Activated CD8-positive, alpha-beta T cell treated with anti-CD3 and anti-CD28 coated beads for 36 hours (primary cell): ENCODE results near the gene TRIM63. TPM values are rescaled to one million over a fixed set of nuclear protein-coding genes. Genes with fewer than 3 reads are reported as not detected.

Experiments used
- ATAC-seq: fragments of 200-7000 bp; cut with Tn5 transposase; one replicate; pipeline ENCODE4 v1.10.0; 2021; ENCODE audit warnings: mild to moderate bottlenecking, moderate library complexity
- CTCF ChIA-PET: fragments of 350-600 bp; sonication (Branson Sonifier 250); formaldehyde crosslinking; loops from one replicate; lab custom pipeline; 2021; ENCODE audit warnings: antibody characterized with exemption; lab: Charles Lee
- POLR2A ChIA-PET: fragments of 350-600 bp; sonication (Branson Sonifier 250); formaldehyde crosslinking; loops from one replicate; lab custom pipeline; 2021; ENCODE audit warnings: antibody characterized with exemption; lab: Charles Lee
- DNase-seq: peaks from one replicate; pipeline ENCODE4 v3.0.0-alpha.2; 2020
- H3K27ac Mint-ChIP-seq: one replicate; pipeline ENCODE4 v1.8.0; 2021; ENCODE audit warnings: mild to moderate bottlenecking, mixed read lengths
- H3K27me3 Mint-ChIP-seq: one replicate; pipeline ENCODE4 v1.8.0; 2021; ENCODE audit warnings: mixed read lengths
- H3K36me3 Mint-ChIP-seq: one replicate; pipeline ENCODE4 v1.8.0; 2021; ENCODE audit warnings: low read depth, mixed read lengths
- H3K4me1 Mint-ChIP-seq: one replicate; pipeline ENCODE4 v1.8.0; 2021; ENCODE audit warnings: low read depth, mixed read lengths
- H3K4me3 Mint-ChIP-seq: one replicate; pipeline ENCODE4 v1.8.0; 2021; ENCODE audit warnings: mild to moderate bottlenecking, moderate library complexity, mixed read lengths
- H3K9me3 Mint-ChIP-seq: one replicate; pipeline ENCODE4 v1.8.0; 2021; ENCODE audit warnings: mixed read lengths
- intact Hi-C: fragments of 100-400 bp; cut with micrococcal nuclease; formaldehyde crosslinking; loops from one replicate; pipeline ENCODE4 v1.10.0; 2022
- total RNA-seq, 2 experiments: library from RNA; stranded (reverse); gene quantifications; one replicate each; pipeline ENCODE4 v1.2.3, GENCODE V29; 2021
- TF ChIP-seq, protein P1 (sequence below): fragments of 200-600 bp; IDR thresholded peaks from one replicate; pipeline ENCODE4 v1.8.0; 2022; ENCODE audit warnings: antibody characterized with exemption, mild to moderate bottlenecking

TRIM63 gene
- total RNA-seq, 2 experiments from 2014 or later, result 0.18 TPM; not detected in 1

DNA sequence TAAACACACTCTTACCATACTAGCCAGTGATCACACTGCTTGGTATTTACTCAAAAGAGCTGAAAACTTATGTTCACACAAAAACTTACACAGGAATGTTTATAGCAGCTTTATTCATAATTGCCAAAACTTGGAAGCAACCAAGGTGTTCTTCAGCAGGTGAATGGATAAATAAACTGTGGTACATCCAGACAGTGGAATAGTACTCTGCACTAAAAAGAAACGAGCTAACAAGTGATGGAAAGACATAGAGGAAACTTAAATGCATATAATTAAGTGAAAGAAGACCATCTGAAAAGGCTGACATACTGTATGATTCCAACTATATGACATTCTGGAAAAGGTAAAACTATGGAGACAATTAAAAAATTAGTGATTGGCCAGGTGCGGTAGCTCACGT, 23.5 kb upstream of the TRIM63 start:
- CTCF ChIA-PET, result interaction anchor here (0.5 to 0.8 kb wide), 2 partner anchors 11 to 143 kb away, joined by 3 to 4 read pairs; partner anchors contain the start of gene CEP85
- POLR2A ChIA-PET, result interaction anchor here (0.6 kb wide), 1 partner anchor 192 kb away, joined by 3 read pairs; no protein-coding TSS in a partner anchor
- Mint-ChIP-seq H3K9me3 (no peaks in the 10 kb centered on the region), H3K27me3 (peaks cover 22% of the 10 kb centered on the region), H3K4me3 (no peak overlapping the region), H3K4me1 (no peaks in the 10 kb centered on the region), H3K36me3 (no peaks in the 10 kb centered on the region), H3K27ac (no peak overlapping the region)
- ATAC-seq, result no peak
- DNase-seq, result no peak
- intact Hi-C loops, result no loop called here
- TF ChIP-seq, protein P1, sequence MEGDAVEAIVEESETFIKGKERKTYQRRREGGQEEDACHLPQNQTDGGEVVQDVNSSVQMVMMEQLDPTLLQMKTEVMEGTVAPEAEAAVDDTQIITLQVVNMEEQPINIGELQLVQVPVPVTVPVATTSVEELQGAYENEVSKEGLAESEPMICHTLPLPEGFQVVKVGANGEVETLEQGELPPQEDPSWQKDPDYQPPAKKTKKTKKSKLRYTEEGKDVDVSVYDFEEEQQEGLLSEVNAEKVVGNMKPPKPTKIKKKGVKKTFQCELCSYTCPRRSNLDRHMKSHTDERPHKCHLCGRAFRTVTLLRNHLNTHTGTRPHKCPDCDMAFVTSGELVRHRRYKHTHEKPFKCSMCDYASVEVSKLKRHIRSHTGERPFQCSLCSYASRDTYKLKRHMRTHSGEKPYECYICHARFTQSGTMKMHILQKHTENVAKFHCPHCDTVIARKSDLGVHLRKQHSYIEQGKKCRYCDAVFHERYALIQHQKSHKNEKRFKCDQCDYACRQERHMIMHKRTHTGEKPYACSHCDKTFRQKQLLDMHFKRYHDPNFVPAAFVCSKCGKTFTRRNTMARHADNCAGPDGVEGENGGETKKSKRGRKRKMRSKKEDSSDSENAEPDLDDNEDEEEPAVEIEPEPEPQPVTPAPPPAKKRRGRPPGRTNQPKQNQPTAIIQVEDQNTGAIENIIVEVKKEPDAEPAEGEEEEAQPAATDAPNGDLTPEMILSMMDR, result no peak

DNA sequence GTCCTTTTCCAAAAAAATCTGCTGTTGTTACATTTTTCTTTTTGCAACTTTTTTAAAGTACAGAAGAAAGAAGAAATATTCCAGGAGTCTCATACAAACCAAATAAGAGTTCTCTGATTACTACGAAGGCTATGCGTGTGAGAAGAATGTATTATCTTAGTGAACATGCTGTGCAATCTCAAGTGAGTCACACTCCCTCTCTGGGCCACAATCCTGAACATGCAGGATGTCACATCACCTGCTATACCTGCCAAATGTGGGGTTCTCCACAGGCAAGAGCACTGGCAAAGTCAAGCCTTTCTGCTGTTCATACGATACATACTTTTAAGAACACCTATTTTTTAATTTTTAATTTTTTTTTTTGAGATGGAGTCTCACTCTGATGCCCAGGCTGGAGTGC, 21.7 kb upstream of the TRIM63 start:
- intact Hi-C loops, result no loop called here
- TF ChIP-seq, protein P1, result no peak
- no peaks in the 10 kb centered on the region for H3K36me3 Mint-ChIP-seq
- no peaks in the 10 kb centered on the region for H3K4me1 Mint-ChIP-seq
- H3K27ac Mint-ChIP-seq, result no peak overlapping the region
- DNase-seq, result no peak
- no peak overlapping the region for H3K4me3 Mint-ChIP-seq
- H3K27me3 Mint-ChIP-seq, result peaks cover 23% of the 10 kb centered on the region
- H3K9me3 Mint-ChIP-seq, result no peaks in the 10 kb centered on the region
- ATAC-seq, result no peak
- ChIA-PET POLR2A (no interaction called here), CTCF (no interaction called here)

DNA sequence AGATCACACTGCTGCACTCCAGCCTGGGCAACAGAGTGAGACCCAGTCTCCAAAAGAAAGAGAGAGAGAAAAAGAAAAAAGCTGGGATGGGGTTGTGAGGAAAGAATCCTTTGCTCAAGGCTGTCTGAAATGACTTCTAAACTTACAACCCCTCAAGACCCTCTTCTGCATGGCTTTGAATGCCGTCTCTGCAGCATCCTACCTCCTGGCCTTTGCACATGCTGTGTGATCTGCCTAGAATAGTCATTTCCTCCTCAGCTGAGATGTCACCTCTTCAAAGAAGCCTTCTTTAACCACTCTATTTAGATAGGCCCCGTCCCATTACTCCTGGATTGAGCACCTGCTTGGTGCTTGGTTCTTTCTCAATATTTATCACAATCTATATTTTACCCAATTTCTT, 17.4 kb upstream of the TRIM63 start:
- intact Hi-C loops, result no loop called here
- DNase-seq (no peak), ATAC-seq (no peak)
- no peaks in the 10 kb centered on the region for H3K36me3 Mint-ChIP-seq
- CTCF ChIA-PET, result interaction anchor here (0.9 to 2.2 kb wide), 6 partner anchors 18 to 149 kb away, joined by 3 to 5 read pairs (median 3); partner anchors contain the start of genes CEP85 and ZNF593
- H3K4me3 Mint-ChIP-seq, result no peak overlapping the region
- H3K27me3 Mint-ChIP-seq, result peaks cover 5% of the 10 kb centered on the region
- TF ChIP-seq, protein P1, result no peak
- no peaks in the 10 kb centered on the region for H3K4me1 Mint-ChIP-seq
- POLR2A ChIA-PET, result interaction anchor here (0.6 kb wide), 1 partner anchor 423 kb away, joined by 4 read pairs; no protein-coding TSS in a partner anchor
- no peaks in the 10 kb centered on the region for H3K9me3 Mint-ChIP-seq
- no peak overlapping the region for H3K27ac Mint-ChIP-seq

DNA sequence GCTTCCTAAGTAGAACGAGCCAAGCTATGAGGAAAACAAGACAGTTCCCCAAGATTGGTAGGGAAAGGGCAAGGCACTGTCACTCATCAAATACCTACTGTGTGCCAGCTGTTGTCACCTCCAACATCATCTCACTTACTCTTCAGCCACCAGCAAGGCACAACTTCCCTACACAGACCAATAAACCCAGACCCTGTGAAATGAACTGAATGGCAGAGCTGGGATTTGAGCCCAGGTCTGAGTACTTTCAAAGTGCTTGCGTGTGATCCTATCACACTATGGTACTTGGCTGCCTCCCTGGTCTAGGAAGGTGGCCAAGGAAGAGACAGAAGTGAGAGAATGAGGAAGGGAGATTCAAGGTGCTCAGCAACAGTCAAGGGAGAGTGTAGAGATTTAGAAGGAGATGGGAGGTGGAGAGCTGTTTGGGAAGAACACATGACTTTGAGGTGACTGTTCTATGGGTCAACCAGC, 16.7 kb upstream of the TRIM63 start:
- DNase-seq (no peak), ATAC-seq (no peak)
- intact Hi-C loops, result no loop called here
- CTCF ChIA-PET, result interaction anchor here (1.0 to 2.2 kb wide), 6 partner anchors 26 to 332 kb away, joined by 3 to 5 read pairs (median 3); partner anchors contain the start of genes ZNF593 and ZNF593OS
- Mint-ChIP-seq H3K4me3 (no peak overlapping the region), H3K27me3 (peaks cover 5% of the 10 kb centered on the region), H3K36me3 (no peaks in the 10 kb centered on the region), H3K4me1 (no peaks in the 10 kb centered on the region), H3K27ac (no peak overlapping the region), H3K9me3 (no peaks in the 10 kb centered on the region)
- POLR2A ChIA-PET, result no interaction called here
- TF ChIP-seq, protein P1, result no peak

DNA sequence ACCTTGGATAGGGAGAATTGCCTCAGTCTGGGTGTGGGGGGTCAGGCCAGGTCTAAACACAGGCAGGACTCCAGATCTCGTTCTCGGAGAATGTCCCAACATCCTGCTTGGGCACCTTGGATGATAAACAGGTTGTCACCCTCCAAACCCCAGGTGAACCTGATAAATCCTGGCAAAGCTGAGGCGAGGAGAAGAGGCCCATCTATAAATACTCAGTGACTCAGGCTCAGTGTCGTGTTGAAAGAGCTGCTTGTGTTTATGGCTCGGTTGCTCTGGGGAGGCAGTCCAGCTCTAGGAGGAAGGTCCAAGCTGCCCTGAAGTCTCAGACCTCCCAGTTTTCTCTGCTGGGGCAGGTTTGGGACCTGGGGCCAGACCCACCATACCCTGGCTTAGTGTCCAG, 15.8 kb upstream of the TRIM63 start:
- ATAC-seq, result no peak
- H3K27ac Mint-ChIP-seq, result no peak overlapping the region
- TF ChIP-seq, protein P1, result no peak
- POLR2A ChIA-PET, result interaction anchor here (1.0 to 1.1 kb wide), 2 partner anchors 29 to 160 kb away, joined by 3 read pairs; no protein-coding TSS in a partner anchor
- H3K36me3 Mint-ChIP-seq, result no peaks in the 10 kb centered on the region
- no peaks in the 10 kb centered on the region for H3K4me1 Mint-ChIP-seq
- H3K9me3 Mint-ChIP-seq, result no peaks in the 10 kb centered on the region
- CTCF ChIA-PET, result interaction anchor here (1.1 to 2.2 kb wide), 3 partner anchors 47 to 86 kb away, joined by 3 to 5 read pairs (median 5); partner anchors contain the start of gene ZNF593
- no peak overlapping the region for H3K4me3 Mint-ChIP-seq
- no peak for DNase-seq
- intact Hi-C loops, result no loop called here
- H3K27me3 Mint-ChIP-seq, result peaks cover 6% of the 10 kb centered on the region
